ENCODE measurements around the gene S100A10.

S100A10 gene

GRCh38 chr1:151960780-151961513, 32.7 kb downstream of the S100A10 start:
- Histone ChIP-seq H3K4me3 (replicated peaks; ENCODE audit: insufficient read depth, low read length) (no peak overlapping the region), H3K27me3 (ENCODE audit: insufficient read depth, poor library complexity, severe bottlenecking) (no peaks in the 10 kb centered on the region), H3K27ac (replicated peaks) (no peak overlapping the region)
- TF ChIP-seq, protein P1, sequence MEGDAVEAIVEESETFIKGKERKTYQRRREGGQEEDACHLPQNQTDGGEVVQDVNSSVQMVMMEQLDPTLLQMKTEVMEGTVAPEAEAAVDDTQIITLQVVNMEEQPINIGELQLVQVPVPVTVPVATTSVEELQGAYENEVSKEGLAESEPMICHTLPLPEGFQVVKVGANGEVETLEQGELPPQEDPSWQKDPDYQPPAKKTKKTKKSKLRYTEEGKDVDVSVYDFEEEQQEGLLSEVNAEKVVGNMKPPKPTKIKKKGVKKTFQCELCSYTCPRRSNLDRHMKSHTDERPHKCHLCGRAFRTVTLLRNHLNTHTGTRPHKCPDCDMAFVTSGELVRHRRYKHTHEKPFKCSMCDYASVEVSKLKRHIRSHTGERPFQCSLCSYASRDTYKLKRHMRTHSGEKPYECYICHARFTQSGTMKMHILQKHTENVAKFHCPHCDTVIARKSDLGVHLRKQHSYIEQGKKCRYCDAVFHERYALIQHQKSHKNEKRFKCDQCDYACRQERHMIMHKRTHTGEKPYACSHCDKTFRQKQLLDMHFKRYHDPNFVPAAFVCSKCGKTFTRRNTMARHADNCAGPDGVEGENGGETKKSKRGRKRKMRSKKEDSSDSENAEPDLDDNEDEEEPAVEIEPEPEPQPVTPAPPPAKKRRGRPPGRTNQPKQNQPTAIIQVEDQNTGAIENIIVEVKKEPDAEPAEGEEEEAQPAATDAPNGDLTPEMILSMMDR (IDR thresholded peaks at IDR 0.05; ENCODE audit: insufficient read depth, low read length) = no peak
- no peak for TF ChIP-seq GABPA (IDR thresholded peaks at IDR 0.05; ENCODE audit: low read depth)
- TF ChIP-seq, protein P2, sequence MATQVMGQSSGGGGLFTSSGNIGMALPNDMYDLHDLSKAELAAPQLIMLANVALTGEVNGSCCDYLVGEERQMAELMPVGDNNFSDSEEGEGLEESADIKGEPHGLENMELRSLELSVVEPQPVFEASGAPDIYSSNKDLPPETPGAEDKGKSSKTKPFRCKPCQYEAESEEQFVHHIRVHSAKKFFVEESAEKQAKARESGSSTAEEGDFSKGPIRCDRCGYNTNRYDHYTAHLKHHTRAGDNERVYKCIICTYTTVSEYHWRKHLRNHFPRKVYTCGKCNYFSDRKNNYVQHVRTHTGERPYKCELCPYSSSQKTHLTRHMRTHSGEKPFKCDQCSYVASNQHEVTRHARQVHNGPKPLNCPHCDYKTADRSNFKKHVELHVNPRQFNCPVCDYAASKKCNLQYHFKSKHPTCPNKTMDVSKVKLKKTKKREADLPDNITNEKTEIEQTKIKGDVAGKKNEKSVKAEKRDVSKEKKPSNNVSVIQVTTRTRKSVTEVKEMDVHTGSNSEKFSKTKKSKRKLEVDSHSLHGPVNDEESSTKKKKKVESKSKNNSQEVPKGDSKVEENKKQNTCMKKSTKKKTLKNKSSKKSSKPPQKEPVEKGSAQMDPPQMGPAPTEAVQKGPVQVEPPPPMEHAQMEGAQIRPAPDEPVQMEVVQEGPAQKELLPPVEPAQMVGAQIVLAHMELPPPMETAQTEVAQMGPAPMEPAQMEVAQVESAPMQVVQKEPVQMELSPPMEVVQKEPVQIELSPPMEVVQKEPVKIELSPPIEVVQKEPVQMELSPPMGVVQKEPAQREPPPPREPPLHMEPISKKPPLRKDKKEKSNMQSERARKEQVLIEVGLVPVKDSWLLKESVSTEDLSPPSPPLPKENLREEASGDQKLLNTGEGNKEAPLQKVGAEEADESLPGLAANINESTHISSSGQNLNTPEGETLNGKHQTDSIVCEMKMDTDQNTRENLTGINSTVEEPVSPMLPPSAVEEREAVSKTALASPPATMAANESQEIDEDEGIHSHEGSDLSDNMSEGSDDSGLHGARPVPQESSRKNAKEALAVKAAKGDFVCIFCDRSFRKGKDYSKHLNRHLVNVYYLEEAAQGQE (IDR thresholded peaks at IDR 0.05; ENCODE audit: insufficient replicate concordance, low read depth) = no peak
- no peak for TF ChIP-seq SPI1 (IDR thresholded peaks at IDR 0.05; ENCODE audit: borderline replicate concordance, low read depth)
- TF ChIP-seq POLR2AphosphoS5 (IDR thresholded peaks at IDR 0.05; ENCODE audit: low read depth) = no peak
- no peak for DNase-seq (ENCODE audit: low read depth in 1 of 2, low spot score in 1 of 2)

DNA sequence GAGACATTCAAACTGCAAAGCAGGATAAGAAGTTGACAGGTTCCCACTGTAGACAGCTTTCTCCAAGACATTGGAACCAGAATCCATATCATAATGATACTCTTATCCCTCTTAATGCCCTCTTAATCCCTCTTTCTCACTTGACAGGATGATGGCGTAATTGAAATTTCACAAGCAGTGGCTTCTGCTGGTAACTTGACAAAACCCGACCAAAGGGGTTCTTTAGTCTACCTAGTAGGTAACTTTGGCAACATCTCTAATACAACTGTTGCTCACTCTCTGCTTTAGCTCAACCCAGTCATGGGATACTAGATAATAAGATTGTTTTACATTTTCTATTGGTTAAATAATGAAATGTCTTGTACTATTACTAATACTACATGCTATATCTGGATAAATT, 34.7 kb downstream of the S100A10 start:
- Histone ChIP-seq H3K27me3 (ENCODE audit: insufficient read depth, poor library complexity, severe bottlenecking) (no peaks in the 10 kb centered on the region), H3K4me3 (replicated peaks; ENCODE audit: insufficient read depth, low read length) (no peak overlapping the region), H3K27ac (replicated peaks) (peak overlapping the region; percentile 47)
- no peak for TF ChIP-seq SPI1 (IDR thresholded peaks at IDR 0.05; ENCODE audit: borderline replicate concordance, low read depth)
- TF ChIP-seq GABPA (IDR thresholded peaks at IDR 0.05; ENCODE audit: low read depth) = no peak
- TF ChIP-seq, protein P1 (IDR thresholded peaks at IDR 0.05; ENCODE audit: insufficient read depth, low read length) = no peak
- no peak for TF ChIP-seq POLR2AphosphoS5 (IDR thresholded peaks at IDR 0.05; ENCODE audit: low read depth)
- DNase-seq (ENCODE audit: low read depth in 1 of 2, low spot score in 1 of 2) = peak; percentile 52 to 70

- Histone ChIP-seq H3K27me3 (ENCODE audit: insufficient read depth, poor library complexity, severe bottlenecking) (no peaks in the 10 kb centered on the region), H3K4me3 (replicated peaks; ENCODE audit: insufficient read depth, low read length) (no peak overlapping the region), H3K27ac (replicated peaks) (no peak overlapping the region)
- TF ChIP-seq SPI1 (IDR thresholded peaks at IDR 0.05; ENCODE audit: borderline replicate concordance, low read depth) = no peak
- TF ChIP-seq, protein P1 (IDR thresholded peaks at IDR 0.05; ENCODE audit: insufficient read depth, low read length) = no peak
- TF ChIP-seq, protein P2 (IDR thresholded peaks at IDR 0.05; ENCODE audit: insufficient replicate concordance, low read depth) = no peak
- TF ChIP-seq POLR2AphosphoS5 (IDR thresholded peaks at IDR 0.05; ENCODE audit: low read depth) = no peak
- no peak for TF ChIP-seq GABPA (IDR thresholded peaks at IDR 0.05; ENCODE audit: low read depth)
- DNase-seq (ENCODE audit: low read depth in 1 of 2, low spot score in 1 of 2) = no peak
Measured at GRCh38 chr1:151956957-151957497, 36.6 kb downstream of the S100A10 start.
